Heart right ventricle (tissue), 16 donors: ENCODE results near the gene PARD6G. TPM values are rescaled to one million over a fixed set of nuclear protein-coding genes. Genes with fewer than 3 reads are reported as not detected.

Source experiments
- ATAC-seq, 8 donors: fragments of 200-7000 bp; cut with Tn5 transposase; one replicate each; pipeline ENCODE4 v1.9.1; 2020; ENCODE audit warnings: mild to moderate bottlenecking in 8 of 8, moderate library complexity in 8 of 8, moderate number of reproducible peaks in 1 of 8
- DNase-seq, 2 donors: peaks; one replicate each; pipeline ENCODE4 v3.0.0-alpha.2; 2020
- H3K27ac ChIP-seq, 10 donors: fragments of 200-600 bp; sonication (generic) in 2 of 10; one replicate each; pipeline versions ENCODE4 v1.5.0 to v1.8.0; 2020 to 2022; ENCODE audit warnings: mild to moderate bottlenecking in 3 of 10
- H3K27me3 ChIP-seq, 7 donors: fragments of 200-600 bp; one replicate each; pipeline ENCODE4 v1.8.0; 2021 to 2022; ENCODE audit warnings: mild to moderate bottlenecking in 2 of 7
- H3K36me3 ChIP-seq, 9 donors: fragments of 200-600 bp; sonication (generic) in 1 of 9; one replicate each; pipeline versions ENCODE4 v1.5.0 to v1.8.0; 2020 to 2022; ENCODE audit warnings: mild to moderate bottlenecking in 2 of 9
- H3K4me1 ChIP-seq, 9 donors: fragments of 200-600 bp; sonication (generic) in 1 of 9; one replicate each; pipeline versions ENCODE4 v1.5.0 to v1.8.0; 2020 to 2022; ENCODE audit warnings: mild to moderate bottlenecking in 4 of 9
- H3K4me3 ChIP-seq, 10 donors: fragments of 200-600 bp; sonication (generic) in 2 of 10; one replicate each; pipeline versions ENCODE4 v1.5.0 to v1.8.0; 2020 to 2022; ENCODE audit warnings: mild to moderate bottlenecking in 7 of 10, moderate library complexity in 2 of 10
- H3K9me3 ChIP-seq, 11 donors: fragments of 200-600 bp in 10 of 11; sonication (generic) in 2 of 11; one replicate each; pipeline versions ENCODE4 v1.5.0 to v1.8.0; 2013 to 2022; ENCODE audit warnings: mild to moderate bottlenecking in 2 of 11, control low read depth in 1 of 11, moderate library complexity in 1 of 11
- CTCF ChIP-seq, 9 donors: fragments of 200-600 bp; sonication (generic) in 2 of 9; IDR thresholded peaks; one replicate each; pipeline versions ENCODE4 v1.5.0 to v1.8.0; 2021 to 2022; ENCODE audit warnings: antibody characterized with exemption in 9 of 9, mild to moderate bottlenecking in 5 of 9, moderate library complexity in 1 of 9
- WGBS, 2 donors: extraction: QIAGEN DNeasy Blood & Tissue Kit; methylation state at CpG; one replicate each; pipeline ENCODE4 v1.1.7; 2013; ENCODE audit warnings: inconsistent platforms in 1 of 2; 5-methylcytosine and 5-hydroxymethylcytosine counted together
- intact Hi-C, 10 donors: fragments of 100-400 bp; cut with DNase I; formaldehyde crosslinking; loops; one replicate each; pipeline versions ENCODE4 v1.11.1 to v1.14.2; 2022
- polyA plus RNA-seq, 2 donors: library from polyadenylated mRNA; stranded (reverse); fragments of 200-250 nt; gene quantifications; one replicate each; pipeline ENCODE4 v1.2.3, GENCODE V29; 2013
- total RNA-seq, 10 donors: library from RNA; stranded (reverse); fragmentation: NEBNext Ultra II Directional in 3 of 10; extraction: Animal tissue kit (Norgen Biotek cat#: 25700) in 3 of 10; gene quantifications; one replicate each; pipeline versions ENCODE4 v1.2.1 to v1.2.4, GENCODE V29; 2021 to 2023
- donor health status: Arrhythmogenic right ventricular cardiomyopathy.
- donor health status: ischemic (EF 13 %, LVEDD 7.1; RV severe dilation, severe dysfunction).
- donor health status: healthy with polysubstance abuse.
- donor health status: DM: no; HTN: yes; CAD: no.
- donor health status: DM: no; HTN: no; CAD: no.
- donor health status: ischemic (EF 25% LVEDD 6.9; RV normal size, moderate dysfunction).
- donor health status: ischemic (EF 25% LVEDD 5.7; RV mildly dilated, moderate dysfunction).
- donor health status: healthy.
- donor health status: DM: yes; HTN: yes; CAD: no.
- donor health status: Ischemic cardiomyopathy.
- donor health status: ischemic (EF 35%, LVEDD 5.7; RV mildly dilated, moderate dysfunction).
- donor health status: nonischemic (EF 11% LVEDD 7.7; RV severe dilation, severe dysfunction).
- donor health status: DM: yes; HTN: yes; CAD: no.
- donor health status: PGD.
- donor health status: ischemic (EF 29% LVEDD 5.4; RV normal size, mild dysfunction).
- donor health status: nonischemic (EF 23%, LVEDD 6.1; RV moderate dilation, normal function).

Gene PARD6G
- total and polyA plus RNA-seq, 12 donors: 0.77 to 3.8 (median 2.6) TPM

DNA sequence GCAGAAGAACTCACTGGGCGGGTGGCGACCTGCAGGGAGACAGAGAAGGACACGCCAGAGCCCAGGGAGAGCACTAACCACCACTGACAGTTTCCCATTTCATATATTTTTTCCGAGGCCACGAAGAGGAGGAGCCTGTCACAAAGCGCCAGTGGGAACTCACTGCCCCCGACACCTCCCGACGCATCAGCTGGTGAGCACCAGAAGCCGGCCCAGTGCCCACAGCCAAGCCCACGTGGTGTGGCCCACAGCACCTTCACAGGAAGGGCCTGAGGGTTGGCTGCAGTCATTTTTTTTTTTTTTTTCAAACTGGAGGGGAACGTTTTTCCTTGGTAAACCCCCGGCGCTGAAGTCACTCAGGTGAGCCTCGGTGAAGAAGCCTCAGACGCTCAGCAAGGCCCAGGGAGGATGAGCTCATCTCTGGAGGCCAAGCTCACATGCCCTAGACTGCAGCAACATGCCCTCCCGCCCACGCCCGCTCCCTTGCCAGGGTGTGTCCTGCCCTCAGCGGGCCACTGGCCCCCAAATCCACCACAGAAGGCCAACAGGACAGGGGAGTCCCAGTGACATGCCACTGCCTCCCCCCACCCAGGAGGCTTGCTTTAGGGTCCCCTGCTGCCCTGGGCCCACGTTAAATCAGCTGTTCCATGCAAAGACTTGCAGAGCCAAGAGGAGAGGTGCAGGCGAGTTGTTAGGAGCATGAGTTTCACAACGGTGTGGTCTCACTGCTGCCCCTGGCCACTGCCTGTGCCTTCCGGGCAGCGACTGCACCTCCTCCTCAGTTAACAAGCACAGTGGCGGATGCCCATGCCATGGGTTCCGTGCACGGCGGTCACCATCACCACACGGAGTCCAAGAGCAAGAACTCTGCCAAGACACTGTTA, 68.1 kb downstream of the PARD6G start:
- DNase-seq (no peak), ATAC-seq (no peak)
- Histone ChIP-seq H3K27ac (no peak overlapping the region), H3K36me3 (no peaks in the 10 kb centered on the region), H3K4me3 (no peak overlapping the region), H3K27me3 (peaks cover 0 to 3% (median 0%) of the 10 kb centered on the region in 7 donors), H3K4me1 (no peaks in the 10 kb centered on the region), H3K9me3 (no peaks in the 10 kb centered on the region)
- no peak for TF ChIP-seq CTCF (IDR thresholded peaks at IDR 0.05)
- 87 to 90% methylated on average over 30 of the region's 30 CpGs for WGBS, 2 donors
- intact Hi-C loops: no loop called here

GRCh38 chr18:80177128-80177527, 70.2 kb downstream of the PARD6G start:
- H3K36me3 ChIP-seq: no peaks in the 10 kb centered on the region
- DNase-seq: no peak
- intact Hi-C loops: no loop called here

DNA sequence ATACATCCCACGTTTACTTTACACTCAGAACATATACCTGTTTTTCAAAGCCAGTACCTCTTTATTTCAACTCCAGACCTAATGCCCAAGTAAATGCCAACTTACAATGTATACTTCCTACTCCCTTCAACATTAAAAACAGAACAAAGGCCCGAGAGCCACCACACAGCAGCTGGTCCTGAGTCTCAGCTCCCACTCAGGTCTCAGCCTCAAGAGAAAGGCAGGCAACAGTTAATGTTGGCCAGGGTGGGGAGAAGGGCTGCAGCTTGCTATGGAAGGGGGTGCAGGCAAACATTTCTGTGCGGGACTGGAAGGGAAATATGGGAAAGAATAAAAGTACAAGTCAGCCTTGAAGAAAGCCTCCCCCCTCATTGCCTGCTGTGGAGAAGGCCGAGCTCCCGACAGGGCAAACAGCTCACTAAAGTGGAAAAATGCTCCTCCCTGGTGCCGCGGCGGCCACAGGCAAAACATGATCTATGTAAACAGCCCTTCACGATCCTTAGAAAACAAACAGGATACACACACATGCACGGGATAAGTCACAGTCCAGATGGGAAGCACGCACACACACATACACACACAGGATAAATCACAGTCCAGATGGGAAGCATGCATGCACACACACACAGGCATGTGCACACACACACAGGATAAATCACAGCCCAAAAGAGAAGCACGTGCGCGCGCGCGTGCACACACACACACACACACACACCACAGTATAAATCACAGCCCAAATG, 70.8 kb downstream of the PARD6G start:
- TF ChIP-seq CTCF (IDR thresholded peaks at IDR 0.05): no peak
- intact Hi-C loops: no loop called here
- no peak for DNase-seq
- no peak for ATAC-seq
- Histone ChIP-seq H3K9me3 (no peaks in the 10 kb centered on the region), H3K27me3 (peaks cover 0 to 5% (median 0%) of the 10 kb centered on the region in 7 donors), H3K27ac (no peak overlapping the region), H3K4me1 (peaks cover 0 to 4% (median under 1%) of the 10 kb centered on the region in 9 donors), H3K4me3 (no peak overlapping the region), H3K36me3 (no peaks in the 10 kb centered on the region)
- WGBS, 2 donors: 76 to 81% methylated on average over 17 of the region's 17 CpGs

More at GRCh38 chr18:80177128-80177527, 70.2 kb downstream of the PARD6G start:
- H3K27ac ChIP-seq: no peak overlapping the region
- no peak overlapping the region for H3K4me3 ChIP-seq
- no peaks in the 10 kb centered on the region for H3K9me3 ChIP-seq
- H3K4me1 ChIP-seq: no peaks in the 10 kb centered on the region
- peaks cover 0 to 4% (median 0%) of the 10 kb centered on the region in 7 donors for H3K27me3 ChIP-seq
- WGBS, 2 donors: 87 to 91% methylated on average over 8 of the region's 8 CpGs
- no peak for ATAC-seq
- TF ChIP-seq CTCF (IDR thresholded peaks at IDR 0.05): no peak

GRCh38 chr18:80175451-80176204, 71.7 kb downstream of the PARD6G start:
- Histone ChIP-seq H3K27me3 (peaks cover 0 to 5% (median 0%) of the 10 kb centered on the region in 7 donors), H3K4me1 (peaks cover 0 to 11% (median 7%) of the 10 kb centered on the region in 9 donors), H3K4me3 (no peak overlapping the region), H3K27ac (peak overlapping the region in 1 of 10 donors; percentile 10), H3K36me3 (no peaks in the 10 kb centered on the region), H3K9me3 (no peaks in the 10 kb centered on the region)
- no peak for DNase-seq
- no peak for TF ChIP-seq CTCF (IDR thresholded peaks at IDR 0.05)
- intact Hi-C loops: loop anchor here in 1 of 10 donors (2.0 kb wide), 1 partner anchor 75 kb away; no protein-coding TSS in a partner anchor
- peak in 1 of 8 donors; percentile 22 for ATAC-seq
- 81 to 89% methylated on average over 18 of the region's 18 CpGs for WGBS, 2 donors
